Vagina (tissue), 2 donors: ENCODE results near the gene C1QTNF1.

ENCODE experiments used
- POLR2A ChIP-seq, 2 donors: fragments of 450-650 bp; IDR thresholded peaks; one replicate each; pipeline ENCODE4 v1.6.1; 2017; ENCODE audit warnings: antibody characterized with exemption in 2 of 2, mild to moderate bottlenecking in 2 of 2, moderate library complexity in 2 of 2
- POLR2AphosphoS5 ChIP-seq, 2 donors: sonication (generic); formaldehyde crosslinking; IDR thresholded peaks; one replicate each; pipeline ENCODE4 v1.9.0; 2017; ENCODE audit warnings: antibody characterized with exemption in 2 of 2, mild to moderate bottlenecking in 2 of 2, low read depth in 1 of 2; ENCODE audit not compliant: insufficient read depth in 1 of 2
- TF ChIP-seq, protein P1 (sequence below), 3 experiments: fragments of 450-650 bp in 2 of 3; fragments of 200-600 bp in 1 of 3; sonication (generic) in 1 of 3; IDR thresholded peaks; one replicate each; pipeline ENCODE4 v1.5.1; 2017 to 2019; ENCODE audit warnings: antibody characterized with exemption in 3 of 3, mild to moderate bottlenecking in 2 of 3, moderate library complexity in 2 of 3

- TF ChIP-seq, protein P1, sequence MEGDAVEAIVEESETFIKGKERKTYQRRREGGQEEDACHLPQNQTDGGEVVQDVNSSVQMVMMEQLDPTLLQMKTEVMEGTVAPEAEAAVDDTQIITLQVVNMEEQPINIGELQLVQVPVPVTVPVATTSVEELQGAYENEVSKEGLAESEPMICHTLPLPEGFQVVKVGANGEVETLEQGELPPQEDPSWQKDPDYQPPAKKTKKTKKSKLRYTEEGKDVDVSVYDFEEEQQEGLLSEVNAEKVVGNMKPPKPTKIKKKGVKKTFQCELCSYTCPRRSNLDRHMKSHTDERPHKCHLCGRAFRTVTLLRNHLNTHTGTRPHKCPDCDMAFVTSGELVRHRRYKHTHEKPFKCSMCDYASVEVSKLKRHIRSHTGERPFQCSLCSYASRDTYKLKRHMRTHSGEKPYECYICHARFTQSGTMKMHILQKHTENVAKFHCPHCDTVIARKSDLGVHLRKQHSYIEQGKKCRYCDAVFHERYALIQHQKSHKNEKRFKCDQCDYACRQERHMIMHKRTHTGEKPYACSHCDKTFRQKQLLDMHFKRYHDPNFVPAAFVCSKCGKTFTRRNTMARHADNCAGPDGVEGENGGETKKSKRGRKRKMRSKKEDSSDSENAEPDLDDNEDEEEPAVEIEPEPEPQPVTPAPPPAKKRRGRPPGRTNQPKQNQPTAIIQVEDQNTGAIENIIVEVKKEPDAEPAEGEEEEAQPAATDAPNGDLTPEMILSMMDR (IDR thresholded peaks at IDR 0.05): no peak
- TF ChIP-seq POLR2A (IDR thresholded peaks at IDR 0.05): no peak
- no peak for TF ChIP-seq POLR2AphosphoS5 (IDR thresholded peaks at IDR 0.05; ENCODE audit: insufficient read depth in 1 of 2, low read depth in 1 of 2)
These were observed 26.1 kb upstream of the C1QTNF1 start for GRCh38 chr17:78997881-78998280.
